NCI-H526 (cell line): ENCODE measurements around the gene ARL16.

Experiments used
- DNase-seq, 2 experiments: peaks; one replicate each; lab custom pipeline; 2025; lab: John Stamatoyannopoulos, UW

ARL16 gene

GRCh38 chr17:81712468-81713003 lies 28.9 kb upstream of the ARL16 start:
- peak; percentile 46 to 75 for DNase-seq

DNA sequence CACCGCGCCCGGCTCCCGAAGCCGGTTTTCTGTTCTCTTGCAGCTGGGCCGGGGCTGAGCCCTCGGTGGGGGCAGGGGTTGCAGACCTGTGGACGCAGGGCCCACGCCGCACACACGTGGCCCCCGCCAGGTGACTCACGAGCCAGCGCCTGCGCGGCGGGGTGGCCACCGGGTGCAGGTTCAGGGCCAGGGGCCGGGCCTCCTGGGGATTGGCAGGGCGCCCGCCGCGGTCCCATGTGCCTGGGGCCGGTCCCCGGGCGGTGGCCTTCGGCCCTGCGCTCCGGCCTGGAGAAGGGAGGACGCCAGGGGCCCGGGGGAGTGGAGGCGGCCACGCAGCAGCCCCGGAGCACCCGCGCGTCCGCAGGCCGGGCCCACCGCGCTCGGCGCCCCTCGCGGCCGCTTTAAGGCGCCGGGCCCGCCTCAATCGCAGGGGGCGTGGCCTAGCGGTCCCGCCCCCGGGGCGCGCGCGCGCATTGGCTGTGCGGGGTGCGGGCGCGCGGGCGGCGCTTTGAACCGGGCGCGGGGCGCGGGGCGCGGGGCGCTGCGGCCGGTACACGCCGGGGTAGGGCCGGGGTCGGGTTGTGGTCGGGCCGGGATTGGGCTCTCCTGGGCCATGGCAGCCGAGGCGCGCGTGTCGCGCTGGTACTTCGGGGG lies 28.3 kb upstream of the ARL16 start, which contains the start of gene SLC25A10:
Gene SLC25A10, plus strand, starts transcription at position 471 of the 654 bp plus-strand sequence. Its CDS starts 143 bp downstream, at position 614.
- peak; percentile 62 to 91 for DNase-seq

GRCh38 chr17:81710514-81711308 lies 27.1 kb upstream of the ARL16 start:
- DNase-seq: peak in 1 of 2 experiments; percentile 33

DNA sequence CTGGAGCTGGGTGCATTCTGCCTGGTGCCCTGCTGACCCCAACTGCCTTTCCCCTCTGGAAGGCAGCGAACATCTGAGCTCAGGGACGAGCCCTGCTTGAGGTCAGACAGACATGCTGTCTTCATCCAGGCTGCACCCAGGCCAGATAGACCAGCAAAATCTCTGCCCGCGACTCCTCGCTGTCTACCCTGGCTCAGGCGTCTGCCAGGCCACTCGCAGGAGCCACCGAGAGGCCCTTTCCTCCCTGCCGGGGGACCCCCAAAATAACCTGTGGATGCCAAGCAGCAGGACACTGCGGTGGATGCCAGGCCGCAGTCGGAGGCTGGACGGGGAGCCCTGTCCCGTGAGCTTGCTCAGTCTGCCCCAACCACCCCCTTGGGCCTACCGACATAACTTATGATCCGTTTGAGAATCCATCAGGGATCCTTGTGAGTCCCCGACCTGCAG lies 25.2 kb upstream of the ARL16 start:
- no peak for DNase-seq

DNA sequence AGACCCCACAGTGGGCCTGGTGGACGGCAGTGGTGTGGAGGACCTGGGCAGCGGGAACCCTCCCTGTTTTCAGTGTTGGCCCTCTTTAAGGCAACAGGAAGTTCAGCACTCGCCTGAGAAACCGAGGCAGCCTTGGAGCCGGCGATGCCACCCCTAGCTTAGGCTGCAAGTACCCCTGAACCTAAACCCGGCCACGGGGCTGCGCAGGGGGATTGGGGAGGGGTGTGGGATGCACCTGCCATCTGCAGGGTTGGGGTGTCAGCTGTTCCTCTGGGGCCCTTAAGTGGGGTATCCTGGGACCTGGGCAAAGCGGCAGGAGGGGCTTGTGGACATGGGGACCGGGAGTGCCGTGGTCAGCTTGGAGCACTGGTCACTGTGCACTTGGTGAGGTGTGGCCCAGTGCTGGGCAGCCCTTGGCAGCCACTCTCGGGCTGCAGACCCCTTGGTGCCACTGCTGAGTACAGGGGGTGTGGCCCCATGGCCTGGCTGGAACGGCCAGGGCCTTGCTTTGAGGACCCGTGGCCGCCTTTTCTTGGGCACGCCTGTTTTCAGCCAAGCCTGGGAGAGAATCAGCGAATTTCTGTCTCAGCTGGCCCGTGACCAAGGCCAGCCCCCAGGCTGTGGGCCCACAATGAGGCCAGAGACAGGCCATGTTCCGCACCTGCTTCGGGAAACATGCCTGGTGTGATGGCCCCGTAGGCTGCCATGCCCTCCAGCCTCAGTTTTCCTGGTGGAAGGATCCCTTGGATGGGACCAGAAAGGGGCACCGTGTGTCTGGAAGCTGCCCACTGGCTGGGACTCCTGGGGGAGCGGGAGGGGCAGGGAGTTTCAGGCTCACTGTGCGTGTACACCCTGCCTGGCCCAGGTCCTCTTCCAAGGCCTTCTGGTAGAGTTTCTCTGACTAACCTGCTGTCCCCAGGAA lies 24.4 kb upstream of the ARL16 start:
- no peak for DNase-seq

- DNase-seq: no peak
Measured at GRCh38 chr17:81706757-81707624, 23.4 kb upstream of the ARL16 start.

- no peak for DNase-seq
Measured at GRCh38 chr17:81706232-81706611, 22.6 kb upstream of the ARL16 start.

- no peak for DNase-seq
Measured at GRCh38 chr17:81705518-81706231, 22.1 kb upstream of the ARL16 start.

- DNase-seq: no peak
Measured at GRCh38 chr17:81703747-81704654, 20.4 kb upstream of the ARL16 start.

DNA sequence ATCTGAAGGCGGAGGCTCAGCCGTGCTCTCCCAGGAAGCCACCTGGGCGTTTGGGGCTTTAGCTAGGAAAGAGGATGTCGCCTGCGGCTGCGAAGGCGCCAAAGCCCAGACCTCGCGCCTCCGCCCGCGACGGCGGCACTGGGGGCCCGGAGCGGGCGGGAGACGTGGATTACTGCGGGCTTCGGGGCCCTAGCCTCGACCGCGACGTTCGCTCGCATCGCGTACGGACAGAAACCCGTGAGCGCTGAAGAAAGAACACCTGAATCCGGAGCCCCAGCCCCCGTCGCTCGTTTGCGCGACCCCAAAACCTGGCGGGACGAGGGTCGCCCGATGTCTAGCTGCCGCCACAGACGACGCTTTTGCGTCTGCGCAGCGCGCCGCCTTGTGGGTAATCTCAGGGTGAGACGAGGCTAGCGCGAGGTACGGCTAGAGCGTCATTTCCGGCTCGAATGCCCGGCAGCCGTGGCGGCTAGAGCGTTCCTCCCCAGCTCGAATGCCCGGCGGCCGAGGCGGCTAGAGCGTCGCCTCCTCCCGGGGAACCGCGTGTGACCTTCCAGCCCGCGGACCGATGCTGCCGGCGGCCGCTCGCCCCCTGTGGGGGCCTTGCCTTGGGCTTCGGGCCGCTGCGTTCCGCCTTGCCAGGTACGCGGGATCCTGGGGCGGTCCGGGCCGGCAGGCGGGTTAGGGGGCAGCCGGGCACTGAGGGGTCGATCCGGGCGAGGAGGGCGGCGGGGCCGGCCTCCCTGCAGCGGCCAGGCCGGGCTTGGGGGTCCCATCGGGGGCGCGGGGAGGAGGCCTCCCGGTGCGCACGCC lies 19.5 kb upstream of the ARL16 start, which contains the start of gene MRPL12:
Gene MRPL12, plus strand, starts transcription at position 434 of the 813 bp plus-strand sequence. Its CDS starts 135 bp downstream, at position 569.
- DNase-seq: peak; percentile 71 to 98

GRCh38 chr17:81701288-81702071 lies 17.9 kb upstream of the ARL16 start:
- DNase-seq: peak in 1 of 2 experiments; percentile 36

GRCh38 chr17:81700353-81701287 lies 17.0 kb upstream of the ARL16 start:
- DNase-seq: no peak

GRCh38 chr17:81697261-81698044 lies 13.9 kb upstream of the ARL16 start:
- no peak for DNase-seq

DNA sequence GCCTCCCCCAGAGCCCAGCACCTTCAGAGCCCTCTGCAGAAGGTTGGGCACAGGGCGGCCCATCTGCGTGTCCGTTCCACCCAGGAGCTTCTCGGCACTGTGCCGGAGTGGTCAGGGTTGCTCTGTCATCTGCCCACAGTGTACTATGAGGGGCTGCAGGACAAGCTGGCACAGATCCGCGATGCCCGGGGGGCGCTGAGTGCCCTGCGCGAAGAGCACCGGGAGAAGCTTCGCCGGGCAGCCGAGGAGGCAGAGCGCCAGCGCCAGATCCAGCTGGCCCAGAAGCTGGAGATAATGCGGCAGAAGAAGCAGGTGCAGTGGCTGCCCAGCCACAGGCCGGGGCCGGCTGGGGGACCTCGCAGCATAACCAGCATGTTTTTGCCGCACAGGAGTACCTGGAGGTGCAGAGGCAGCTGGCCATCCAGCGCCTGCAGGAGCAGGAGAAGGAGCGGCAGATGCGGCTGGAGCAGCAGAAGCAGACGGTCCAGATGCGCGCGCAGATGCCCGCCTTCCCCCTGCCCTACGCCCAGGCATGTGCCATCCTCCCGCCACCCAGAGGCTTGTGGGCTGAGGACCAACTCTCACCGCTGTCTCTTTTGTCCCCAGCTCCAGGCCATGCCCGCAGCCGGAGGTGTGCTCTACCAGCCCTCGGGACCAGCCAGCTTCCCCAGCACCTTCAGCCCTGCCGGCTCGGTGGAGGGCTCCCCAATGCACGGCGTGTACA lies 12.8 kb upstream of the ARL16 start:
- DNase-seq: no peak

DNA sequence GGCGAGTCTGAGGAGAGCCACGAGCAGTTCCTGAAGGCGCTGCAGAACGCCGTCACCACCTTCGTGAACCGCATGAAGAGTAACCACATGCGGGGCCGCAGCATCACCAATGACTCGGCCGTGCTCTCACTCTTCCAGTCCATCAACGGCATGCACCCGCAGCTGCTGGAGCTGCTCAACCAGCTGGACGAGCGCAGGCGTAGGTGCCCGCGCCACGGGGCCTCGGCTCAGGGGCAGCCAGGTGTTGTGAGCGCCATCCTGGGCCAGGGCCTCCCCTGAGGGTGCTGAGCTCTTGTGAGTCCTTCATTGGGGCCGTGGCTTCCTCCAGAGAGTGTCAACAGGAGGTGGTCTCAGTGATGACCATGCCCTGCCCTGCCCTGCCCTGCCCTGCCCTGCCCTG lies 12.2 kb upstream of the ARL16 start:
- no peak for DNase-seq
